SIG-M5 treated with dmso at 0.1 percent for 504 hours (cell line): ENCODE results near the gene KRTAP10-8.
A peak's percentile ranks its signal among the peaks of the same experiment; 100 is the strongest.
"Not testable (repeated sequence)": the region's sequence is repeated elsewhere in the genome, so short reads cannot be mapped to it uniquely, and the experiment has no call there.

Experiments used
- DNase-seq: peaks from one replicate; lab custom pipeline; 2025; ENCODE audit not compliant: unreplicated experiment; lab: John Stamatoyannopoulos, UW

KRTAP10-8 gene

GRCh38 chr21:44616591-44616926 lies 4.7 kb downstream of the KRTAP10-8 start:
- no peak for DNase-seq

GRCh38 chr21:44617071-44617501 lies 5.2 kb downstream of the KRTAP10-8 start:
- no peak for DNase-seq

- DNase-seq, result peak; percentile 49
Measured at GRCh38 chr21:44618504-44618903, 6.6 kb downstream of the KRTAP10-8 start.

DNA sequence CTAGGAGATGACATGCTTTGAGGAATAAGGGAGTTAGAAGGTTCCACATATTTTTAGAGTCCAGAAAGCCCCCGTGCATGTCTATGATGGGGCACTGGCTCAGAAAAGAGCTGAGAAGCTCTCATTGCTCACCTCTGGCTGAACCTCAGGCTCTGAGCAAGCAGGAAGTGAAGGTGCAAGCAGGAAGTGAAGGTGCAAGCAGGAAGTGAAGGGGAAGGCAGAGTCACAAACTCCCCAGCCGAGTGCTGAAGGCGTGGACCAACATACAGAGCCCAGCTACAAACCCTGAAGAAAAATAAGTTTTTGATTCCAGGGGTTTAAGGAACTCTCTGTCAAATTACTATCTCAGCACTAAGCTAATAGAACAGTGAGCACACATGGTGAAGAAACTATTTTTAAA lies 7.0 kb downstream of the KRTAP10-8 start:
- DNase-seq, result no peak

DNA sequence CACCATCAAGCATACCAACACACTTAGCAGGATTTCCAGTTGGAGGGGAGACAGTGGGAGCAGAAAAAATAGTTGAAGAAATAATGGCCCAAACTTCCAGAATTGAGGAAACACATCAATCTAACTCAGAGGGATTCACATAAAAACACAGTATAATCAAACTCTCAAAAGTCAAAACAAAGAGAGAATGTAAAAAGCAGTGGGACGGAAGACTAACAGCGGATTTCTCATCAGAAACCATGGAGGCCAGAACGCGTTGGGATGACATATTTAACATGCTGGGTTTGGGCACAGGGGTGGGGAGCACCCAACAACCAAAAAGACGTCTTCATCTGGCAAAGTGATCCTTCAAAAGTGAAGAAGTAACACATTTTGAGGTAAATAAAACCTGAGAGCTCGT lies 8.0 kb downstream of the KRTAP10-8 start:
- DNase-seq, result no peak

GRCh38 chr21:44623575-44623974 lies 11.7 kb downstream of the KRTAP10-8 start:
- no peak for DNase-seq

- no peak for DNase-seq
Measured at GRCh38 chr21:44625756-44626155, 13.9 kb downstream of the KRTAP10-8 start.

- DNase-seq, result no peak
Measured at GRCh38 chr21:44626262-44626661, 14.4 kb downstream of the KRTAP10-8 start.

DNA sequence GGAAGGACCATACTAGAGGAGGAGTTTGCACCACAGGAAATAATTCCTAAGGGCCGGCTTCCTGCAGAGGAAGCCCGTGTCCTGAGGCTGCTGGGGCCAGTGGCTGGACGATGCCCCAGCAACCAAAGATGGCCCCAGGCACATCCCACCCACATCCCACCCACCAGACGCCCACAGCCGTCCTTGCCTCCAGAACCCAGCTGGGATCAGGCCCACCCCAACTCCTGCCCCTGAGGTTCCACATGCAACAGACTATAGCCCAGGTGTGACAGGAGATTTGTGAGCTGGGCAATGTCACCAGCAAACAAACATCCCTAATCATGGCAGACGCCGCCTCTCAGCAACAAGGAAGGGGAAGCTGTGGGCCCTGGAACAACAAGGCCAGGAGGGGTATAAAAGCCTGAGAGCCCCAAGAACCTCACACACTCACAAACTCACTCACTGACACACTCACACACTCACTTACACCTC lies 14.8 kb downstream of the KRTAP10-8 start, which contains the start of gene KRTAP10-9:
KRTAP10-9 (plus strand) TSS at position 421 of the 471 bp plus-strand sequence. CDS start 79 bp downstream, outside the sequence.
- DNase-seq, result no peak

DNA sequence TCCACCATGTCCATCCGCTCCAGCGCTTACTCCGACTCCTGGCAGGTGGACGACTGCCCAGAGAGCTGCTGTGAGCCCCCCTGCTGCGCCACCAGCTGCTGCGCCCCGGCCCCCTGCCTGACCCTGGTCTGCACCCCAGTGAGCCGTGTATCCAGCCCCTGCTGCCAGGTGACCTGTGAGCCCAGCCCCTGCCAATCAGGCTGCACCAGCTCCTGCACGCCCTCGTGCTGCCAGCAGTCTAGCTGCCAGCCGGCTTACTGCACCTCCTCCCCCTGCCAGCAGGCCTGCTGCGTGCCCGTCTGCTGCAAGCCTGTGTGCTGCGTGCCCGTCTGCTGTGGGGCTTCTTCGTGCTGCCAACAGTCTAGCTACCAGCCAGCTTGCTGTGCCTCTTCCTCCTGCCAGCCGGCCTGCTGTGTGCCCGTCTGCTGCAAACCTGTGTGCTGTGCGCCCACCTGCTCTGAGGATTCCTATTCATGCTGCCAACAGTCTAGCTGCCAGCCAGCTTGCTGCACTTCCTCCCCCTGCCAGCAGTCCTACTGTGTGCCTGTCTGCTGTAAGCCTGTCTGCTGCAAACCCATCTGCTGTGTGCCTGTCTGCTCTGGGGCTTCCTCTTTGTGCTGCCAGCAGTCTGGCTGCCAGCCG lies 15.4 kb downstream of the KRTAP10-8 start:
- not testable (repeated sequence) for DNase-seq

DNA sequence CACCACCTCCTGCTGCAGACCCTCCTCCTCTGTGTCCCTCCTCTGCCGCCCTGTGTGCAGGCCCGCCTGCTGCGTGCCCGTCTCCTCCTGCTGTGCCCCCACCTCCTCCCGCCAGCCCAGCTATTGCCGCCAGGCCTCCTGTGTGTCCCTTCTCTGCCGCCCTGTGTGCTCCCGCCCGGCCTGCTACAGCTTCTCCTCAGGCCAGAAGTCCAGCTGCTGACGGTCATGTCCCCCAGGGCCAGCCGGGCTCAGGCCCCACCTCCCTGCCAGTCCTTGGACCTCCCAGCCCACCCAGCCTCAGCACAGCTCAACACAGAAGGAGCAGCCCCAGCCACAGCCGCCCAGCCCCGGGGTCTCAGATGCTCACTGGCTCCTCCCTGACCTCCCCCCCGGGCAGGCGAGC lies 16.0 kb downstream of the KRTAP10-8 start:
- DNase-seq, result not testable (repeated sequence)

DNA sequence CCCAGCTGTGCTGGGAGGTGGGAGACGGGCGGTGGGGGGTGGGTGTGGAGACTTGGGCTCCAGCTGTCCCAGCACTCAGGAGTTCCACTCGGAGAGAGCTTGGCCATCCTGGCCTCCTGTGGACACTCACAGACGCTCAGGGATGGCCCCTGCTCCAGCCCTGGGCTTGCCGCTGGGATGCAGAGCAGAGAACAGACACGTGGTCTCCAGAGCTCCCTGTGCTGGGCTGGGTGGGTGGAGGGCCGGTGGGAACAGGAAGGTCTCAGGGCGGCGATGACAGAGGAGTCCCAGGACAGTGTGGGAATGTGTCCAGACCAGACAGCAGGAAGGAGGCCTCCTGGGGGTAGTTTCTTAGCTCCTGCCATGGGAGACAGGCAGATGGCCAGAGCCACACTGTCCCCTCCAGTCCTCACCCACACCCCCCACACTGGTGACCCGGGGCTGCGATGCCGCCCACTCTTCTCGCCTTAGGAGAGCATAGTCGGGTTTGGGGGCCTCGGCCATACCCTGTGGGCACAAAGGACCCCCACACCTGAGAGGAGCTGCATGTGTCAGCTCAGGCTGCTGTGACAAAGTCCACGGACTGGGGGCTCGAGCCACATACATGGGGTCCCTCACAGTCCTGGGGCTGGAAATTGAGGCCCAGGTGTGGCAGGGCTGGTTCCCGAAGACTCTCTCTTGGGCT lies 17.0 kb downstream of the KRTAP10-8 start:
- DNase-seq, result no peak

DNA sequence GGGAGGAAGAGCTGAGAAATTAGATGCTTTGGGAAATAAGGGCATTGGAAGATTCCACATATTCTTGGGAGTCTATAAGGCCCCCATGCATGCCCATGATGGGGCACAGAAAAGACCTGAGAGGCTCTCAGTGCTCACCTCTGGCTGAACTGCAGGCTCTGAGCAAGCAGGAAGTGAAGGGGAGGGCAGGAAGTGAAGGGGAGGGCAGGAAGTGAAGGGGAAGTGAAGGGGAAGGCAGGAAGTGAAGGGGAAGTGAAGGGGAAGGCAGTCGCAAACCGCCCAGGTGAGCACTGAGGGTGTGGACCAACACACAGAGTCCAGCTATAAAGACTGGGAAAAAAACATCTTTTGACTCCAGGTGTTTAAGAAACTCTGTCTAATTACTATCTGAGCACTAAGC lies 18.6 kb downstream of the KRTAP10-8 start:
- no peak for DNase-seq

- no peak for DNase-seq
Measured at GRCh38 chr21:44632067-44632466, 20.2 kb downstream of the KRTAP10-8 start.

GRCh38 chr21:44636209-44637017 lies 24.5 kb downstream of the KRTAP10-8 start:
- no peak for DNase-seq

DNA sequence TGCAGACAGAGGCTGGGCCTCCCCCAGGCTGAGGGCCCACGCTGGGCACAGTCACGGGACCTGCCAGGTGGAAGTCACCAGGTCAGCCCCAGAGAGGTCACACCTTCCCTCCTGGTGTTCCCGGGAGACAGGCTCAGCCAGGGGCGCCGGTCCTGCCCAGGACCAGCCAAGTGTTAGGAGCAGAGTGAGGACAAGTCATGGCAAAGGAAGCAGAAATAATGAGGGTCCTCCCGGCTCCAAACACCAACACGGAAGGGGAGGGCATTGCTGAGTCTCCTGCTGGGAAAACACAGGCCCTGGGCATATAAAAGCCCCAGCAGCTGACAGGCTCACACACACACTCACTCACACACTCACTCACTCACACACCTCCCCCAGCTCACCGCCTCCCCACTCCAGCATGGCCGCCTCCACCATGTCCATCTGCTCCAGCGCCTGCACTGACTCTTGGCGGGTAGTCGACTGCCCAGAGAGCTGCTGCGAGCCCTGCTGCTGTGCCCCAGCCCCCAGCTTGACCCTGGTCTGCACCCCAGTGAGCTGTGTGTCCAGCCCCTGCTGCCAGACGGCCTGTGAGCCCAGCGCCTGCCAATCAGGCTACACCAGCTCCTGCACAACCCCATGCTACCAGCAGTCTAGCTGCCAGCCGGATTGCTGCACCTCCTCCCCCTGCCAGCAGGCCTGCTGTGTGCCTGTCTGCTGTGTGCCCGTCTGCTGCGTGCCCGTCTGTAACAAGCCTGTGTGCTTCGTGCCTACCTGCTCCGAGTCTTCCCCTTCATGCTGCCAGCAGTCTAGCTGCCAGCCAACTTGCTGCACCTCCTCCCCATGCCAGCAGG lies 25.4 kb downstream of the KRTAP10-8 start, which contains the start of gene KRTAP10-10:
KRTAP10-10 (plus strand) TSS at position 339 of the 833 bp plus-strand sequence; CDS start at position 401, 62 bp downstream.
- DNase-seq, result no peak

DNA sequence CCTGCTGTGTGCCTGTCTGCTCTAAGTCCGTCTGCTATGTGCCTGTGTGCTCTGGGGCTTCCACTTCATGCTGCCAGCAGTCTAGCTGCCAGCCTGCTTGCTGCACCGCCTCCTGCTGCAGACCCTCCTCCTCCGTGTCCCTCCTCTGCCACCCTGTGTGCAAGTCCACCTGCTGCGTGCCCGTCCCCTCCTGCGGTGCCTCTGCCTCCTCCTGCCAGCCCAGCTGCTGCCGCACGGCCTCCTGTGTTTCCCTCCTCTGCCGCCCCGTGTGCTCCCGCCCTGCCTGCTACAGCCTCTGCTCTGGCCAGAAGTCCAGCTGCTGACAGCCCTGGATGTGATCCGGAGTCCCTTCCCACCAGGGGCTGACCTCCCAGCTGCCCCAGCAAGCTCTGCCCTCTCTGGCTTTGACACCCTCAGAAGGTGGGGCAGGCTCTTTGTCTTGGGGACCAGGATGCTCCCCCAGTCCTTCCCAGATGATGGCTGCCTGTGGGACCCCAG lies 26.0 kb downstream of the KRTAP10-8 start:
- DNase-seq, result not testable (repeated sequence)

GRCh38 chr21:44638506-44639330 lies 26.8 kb downstream of the KRTAP10-8 start:
- not testable (repeated sequence) for DNase-seq

DNA sequence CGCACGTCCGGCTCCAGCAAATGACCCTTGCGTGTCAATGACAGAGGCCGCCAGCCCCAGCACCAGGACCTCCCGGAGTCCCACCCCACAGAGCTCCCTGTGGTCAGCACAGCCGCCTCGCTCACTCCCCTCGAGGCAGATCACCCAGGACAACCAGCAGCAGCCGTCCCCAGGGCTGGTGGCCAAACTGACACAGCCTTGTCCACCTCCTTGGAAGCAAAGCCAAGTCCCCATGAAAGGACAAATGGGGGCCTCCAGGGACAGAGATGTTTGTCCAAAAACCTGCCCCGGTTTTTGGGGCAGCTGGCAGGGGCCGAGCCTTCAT lies 27.4 kb downstream of the KRTAP10-8 start:
- no peak for DNase-seq

DNA sequence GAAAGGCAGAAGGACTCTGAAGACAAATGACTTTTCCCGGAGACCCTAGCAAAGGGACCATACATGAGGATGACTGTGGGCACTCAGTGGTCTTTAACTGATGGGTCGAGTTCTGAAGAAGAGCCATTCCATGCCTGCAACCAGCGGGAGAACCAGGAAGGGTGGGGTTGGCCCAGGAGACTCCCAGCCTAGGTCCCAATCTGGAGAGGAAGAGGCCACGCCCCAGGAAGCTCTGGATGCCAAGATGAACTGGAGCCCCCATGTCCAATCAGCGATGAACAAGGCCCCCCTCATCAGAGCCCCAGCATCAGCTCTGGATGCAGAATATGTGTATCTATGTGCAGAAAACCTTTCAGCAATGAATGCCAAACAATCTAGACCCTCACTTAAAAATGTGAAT lies 28.9 kb downstream of the KRTAP10-8 start:
- no peak for DNase-seq
